HepG2 (cell line): Measurements from ENCODE around the gene ZBTB7C. TPM values are rescaled to one million over a fixed set of nuclear protein-coding genes. Genes with fewer than 3 reads are reported as not detected.

Experiments used
- ATAC-seq: fragments of 200-7000 bp; cut with Tn5 transposase; 3 replicates; pipeline ENCODE4 v1.9.1; 2020; ENCODE audit warnings: mild to moderate bottlenecking, moderate library complexity
- BruUV-seq: library from RNA; stranded (reverse); fragments of 400-500 nt; replicated peaks from 2 replicates; lab custom pipeline; 2021; lab: Mats Ljungman, UMichigan
- CTCF ChIA-PET: fragments of 300-600 bp; formaldehyde crosslinking; extraction: SDS; loops from one replicate; lab custom pipeline; 2021; ENCODE audit warnings: low total read pairs, inconsistent platforms, low intra/inter-chr PET ratio; lab: Yijun Ruan, JAX
- POLR2A ChIA-PET: fragments of 350-600 bp; sonication (Branson Sonifier 250); formaldehyde crosslinking; loops from one replicate; lab custom pipeline; 2020; ENCODE audit warnings: antibody characterized with exemption, inconsistent platforms; lab: Yijun Ruan, JAX
- DNase-seq: peaks from one replicate; pipeline ENCODE4 v3.0.0-alpha.2; 2015; ENCODE audit warnings: low spot score
- FAIRE-seq: peaks from 3 replicates; lab custom pipeline; 2011; peaks lifted over from hg19 to GRCh38; lab: Jason Lieb, UNC
- H2AFZ ChIP-seq: one replicate; pipeline ENCODE4 v1.6.1; 2011; ENCODE audit warnings: low read length, inconsistent platforms
- H3K27ac ChIP-seq: fragments of 300-600 bp; 3 replicates; pipeline ENCODE4 v1.8.0; 2011; ENCODE audit warnings: mixed run types, mild to moderate bottlenecking, mixed read lengths, low read length, inconsistent platforms; ENCODE audit not compliant: insufficient read depth; ENCODE audit errors: extremely low read length
- H3K27me3 ChIP-seq, 2 experiments: fragments of 200-600 bp in 1 of 2; 2 replicates in 1 of 2; 3 replicates in 1 of 2; pipeline versions ENCODE4 v1.6.0 to v1.8.0; 2011; ENCODE audit warnings: low read length in 2 of 2, mild to moderate bottlenecking in 2 of 2, moderate library complexity in 2 of 2, inconsistent platforms in 1 of 2; ENCODE audit not compliant: insufficient read depth in 2 of 2, control insufficient read depth in 1 of 2
- H3K36me3 ChIP-seq, 2 experiments: fragments of 200-600 bp in 1 of 2; replicated peaks in 1 of 2; 2 replicates in 1 of 2; 3 replicates in 1 of 2; pipeline versions ENCODE4 v1.5.1 to v1.8.0; 2011; ENCODE audit warnings: low read length in 2 of 2, inconsistent platforms in 1 of 2; ENCODE audit not compliant: insufficient read depth in 2 of 2, control insufficient read depth in 1 of 2
- H3K4me1 ChIP-seq: 2 replicates; pipeline ENCODE4 v1.5.1; 2012; ENCODE audit warnings: low read length, inconsistent platforms; ENCODE audit not compliant: insufficient read depth
- H3K4me2 ChIP-seq: 2 replicates; pipeline ENCODE4 v1.6.0; 2011; ENCODE audit warnings: low read depth, low read length, inconsistent platforms
- H3K4me3 ChIP-seq, 3 experiments: fragments of 200-600 bp in 1 of 3; sonication (generic), shearing (Covaris generic) in 1 of 3; replicated peaks in 1 of 3; 2 replicates each; pipeline ENCODE4 v1.5.1; 2011 to 2016; ENCODE audit warnings: low read length in 3 of 3, inconsistent platforms in 2 of 3, low read depth in 2 of 3, mild to moderate bottlenecking in 2 of 3, control low read depth in 1 of 3, mixed read lengths in 1 of 3; ENCODE audit not compliant: insufficient read depth in 1 of 3
- H3K79me2 ChIP-seq: one replicate; pipeline ENCODE4 v1.6.1; 2011; ENCODE audit warnings: low read length, inconsistent platforms; ENCODE audit not compliant: insufficient read depth
- H3K9ac ChIP-seq: 2 replicates; pipeline ENCODE4 v1.6.0; 2011; ENCODE audit warnings: mild to moderate bottlenecking, low read depth, low read length, inconsistent platforms; ENCODE audit not compliant: insufficient read depth
- H3K9me3 ChIP-seq: 2 replicates; pipeline ENCODE4 v1.5.1; 2012; ENCODE audit warnings: mild to moderate bottlenecking, low read length
- H4K20me1 ChIP-seq: 2 replicates; pipeline ENCODE4 v1.6.0; 2011; ENCODE audit warnings: inconsistent platforms, mild to moderate bottlenecking, low read length, moderate library complexity; ENCODE audit not compliant: insufficient read depth
- ARID2 ChIP-seq: sonication (generic); formaldehyde crosslinking; IDR thresholded peaks from 2 replicates; pipeline ENCODE4 v1.8.1; 2022; ENCODE audit warnings: mild to moderate bottlenecking, missing genetic modification reagents, borderline replicate concordance
- ARID5B ChIP-seq: IDR thresholded peaks from 2 replicates; pipeline ENCODE4 v1.4.0; 2020; ENCODE audit warnings: mild to moderate bottlenecking, missing genetic modification reagents
- GATAD1 ChIP-seq: IDR thresholded peaks from 2 replicates; pipeline ENCODE4 v1.6.1; 2016; ENCODE audit warnings: missing genetic modification reagents, missing compliant biosample characterization
- GMEB1 ChIP-seq: sonication (generic); formaldehyde crosslinking; IDR thresholded peaks from 2 replicates; pipeline ENCODE4 v1.5.1; 2020; ENCODE audit warnings: missing genetic modification reagents, mild to moderate bottlenecking, borderline replicate concordance
- RCOR2 ChIP-seq: IDR thresholded peaks from 2 replicates; pipeline ENCODE4 v1.6.1; 2016; ENCODE audit warnings: missing biosample characterization, missing genetic modification reagents
- RFX1 ChIP-seq: fragments of 450-650 bp; IDR thresholded peaks from 2 replicates; pipeline ENCODE4 v1.6.1; 2017
- ZNF646 ChIP-seq: sonication (generic); formaldehyde crosslinking; IDR thresholded peaks from 2 replicates; pipeline ENCODE4 v1.9.0; 2021; ENCODE audit warnings: mild to moderate bottlenecking, missing genetic modification reagents
- ZUFSP ChIP-seq: sonication (generic); formaldehyde crosslinking; IDR thresholded peaks from 2 replicates; pipeline ENCODE4 v1.9.0; 2021; ENCODE audit warnings: missing genetic modification reagents, mild to moderate bottlenecking, borderline replicate concordance
- WGBS: methylation state at CpG from one replicate; pipeline ENCODE4 v1.1.6; 2017; ENCODE audit warnings: low lambda C conversion rate; 5-methylcytosine and 5-hydroxymethylcytosine counted together
- in situ Hi-C: cut with HindIII; loops from 2 replicates; pipeline ENCODE4 v1.10.0; 2017; ENCODE audit warnings: low pct_unique_long_range_greater_than_20kb; ENCODE audit not compliant: extremely low pct_ligation_motif_present
- intact Hi-C: fragments of 100-400 bp; cut with micrococcal nuclease; formaldehyde crosslinking; loops from one replicate; pipeline ENCODE4 v1.10.0; 2022; ENCODE audit not compliant: unreplicated experiment
- polyA plus RNA-seq, 8 experiments: library from polyadenylated mRNA; depleted of rRNA in 3 of 8; stranded (reverse) in 7 of 8; unstranded in 1 of 8; fragments of >200 nt; fragmentation: Illumina TruSeq in 4 of 8; extraction: Trizol in 4 of 8; gene quantifications; 2 replicates each; pipeline versions ENCODE4 v1.2.1 to v1.2.3, GENCODE V29; 2011 to 2016; ENCODE audit warnings: low read depth in 4 of 8, missing spikeins in 1 of 8, mixed read lengths in 1 of 8; ENCODE audit not compliant: insufficient read depth in 1 of 8
- total RNA-seq, 5 experiments: library from RNA; depleted of rRNA; stranded (reverse); fragments of >200 nt; fragmentation: Illumina TruSeq; extraction: Trizol; gene quantifications; 2 replicates each; pipeline ENCODE4 v1.2.3, GENCODE V29; 2016; ENCODE audit warnings: low read depth in 1 of 5

Gene ZBTB7C
- total and polyA plus RNA-seq, 2 of the 13 experiments (the other 11 are each of a cell fraction or from before 2014, with no cell fraction given), result 0.01 to 0.04 TPM

- no peaks in the 10 kb centered on the region for H3K9me3 ChIP-seq
- H3K4me1 ChIP-seq, result peaks cover 6% of the 10 kb centered on the region; the same call in 1 of the 2 replicates
- no peaks in the 10 kb centered on the region for H3K36me3 ChIP-seq
- ChIA-PET POLR2A (no interaction called here), CTCF (no interaction called here)
- 10% methylated on average over 3 of the region's 3 CpGs for WGBS
- H3K27ac ChIP-seq, result no peak overlapping the region
- in situ Hi-C loops, result no loop called here
- DNase-seq, result no peak
- no TSS peak for BruUV-seq
- no peaks in the 10 kb centered on the region; the same call in 1 of the 2 replicates for H4K20me1 ChIP-seq
- H3K4me3 ChIP-seq, result no peak overlapping the region
- FAIRE-seq, result no peak
- no peak for ATAC-seq
- H3K9ac ChIP-seq, result no peak overlapping the region
- no peak overlapping the region for H3K4me2 ChIP-seq
- intact Hi-C loops, result no loop called here
- no peak overlapping the region for H2AFZ ChIP-seq
- H3K79me2 ChIP-seq, result no peaks in the 10 kb centered on the region
- peaks cover 3 to 33% of the 10 kb centered on the region in 2 experiments for H3K27me3 ChIP-seq
- no peak for TF ChIP-seq ZUFSP
- no peak for TF ChIP-seq ARID5B (CRISPR knock-in tag)
- no peak for TF ChIP-seq GATAD1 (CRISPR knock-in tag)
- no peak for TF ChIP-seq ZNF646 (CRISPR knock-in tag)
- no peak for TF ChIP-seq ARID2 (CRISPR knock-in tag)
- no peak for TF ChIP-seq RCOR2
- no peak for TF ChIP-seq RFX1
- no peak for TF ChIP-seq GMEB1 (CRISPR knock-in tag)
Measured at GRCh38 chr18:48413342-48413741, 4.2 kb upstream of the ZBTB7C start.
